ENCODE data around the gene PUS7L.

Gene PUS7L

GRCh38 chr12:43733687-43734086, 24.9 kb downstream of the PUS7L start:
- no peaks in the 10 kb centered on the region for H3K9me3 ChIP-seq (replicated peaks in 1 of 2; ENCODE audit: control insufficient read depth in 2 of 2, insufficient read depth in 1 of 2, low read depth in 1 of 2, low read length in 2 of 2)
- no peaks in the 10 kb centered on the region for H3K36me3 ChIP-seq (replicated peaks in 1 of 2; ENCODE audit: control insufficient read depth in 2 of 2, insufficient read depth in 2 of 2, low read length in 2 of 2)
- H2AK5ac ChIP-seq (ENCODE audit: low read depth, low read length) = no peak overlapping the region
- no peaks in the 10 kb centered on the region for H3K27me3 ChIP-seq (ENCODE audit: control insufficient read depth in 3 of 3, insufficient read depth in 3 of 3, low read depth in 1 of 3, low read length in 3 of 3)
- H2AFZ ChIP-seq (ENCODE audit: low read length) = no peak overlapping the region
- H3K4me1 ChIP-seq (ENCODE audit: control insufficient read depth in 2 of 2, insufficient read depth in 1 of 2, low read depth in 1 of 2, low read length in 2 of 2) = no peaks in the 10 kb centered on the region
- H4K91ac ChIP-seq (ENCODE audit: low read depth, low read length, poor library complexity) = no peak overlapping the region
- no peaks in the 10 kb centered on the region for H3K79me1 ChIP-seq (ENCODE audit: low read depth, low read length)
- H3K18ac ChIP-seq (ENCODE audit: low read length) = no peak overlapping the region
- no CpG with 5 or more reads among the region's 3 CpGs for whole genome bisulfite sequencing, 2 donors (ENCODE audit: extremely low coverage in 2 of 2, insufficient read length in 2 of 2, insufficient replicate concordance in 1 of 2)
- H3K23ac ChIP-seq (ENCODE audit: low read depth, low read length, poor library complexity) = no peak overlapping the region
- no peak overlapping the region for H3K14ac ChIP-seq (ENCODE audit: low read length)
- no peak overlapping the region for H2BK120ac ChIP-seq (ENCODE audit: low read depth, low read length)
- H3K4me3 ChIP-seq (ENCODE audit: low read length in 2 of 2) = no peak overlapping the region
- H2BK12ac ChIP-seq (ENCODE audit: low read length) = no peak overlapping the region
- H3K27ac ChIP-seq (replicated peaks; ENCODE audit: low read length) = no peak overlapping the region
- H3K4me2 ChIP-seq (ENCODE audit: insufficient read depth, low read length, poor library complexity, severe bottlenecking) = no peak overlapping the region
- H2BK15ac ChIP-seq (ENCODE audit: low read length) = no peak overlapping the region
- H4K8ac ChIP-seq (ENCODE audit: low read depth, low read length) = no peak overlapping the region
- H2BK5ac ChIP-seq (ENCODE audit: low read length) = no peak overlapping the region
- H3K4ac ChIP-seq (ENCODE audit: low read length) = no peak overlapping the region
- no peak overlapping the region for H3K9ac ChIP-seq (ENCODE audit: low read depth, low read length, poor library complexity)
- DNase-seq (ENCODE audit: low spot score) = no peak

- Histone ChIP-seq H3K23ac (ENCODE audit: low read depth, low read length, poor library complexity) (no peak overlapping the region), H3K4me1 (ENCODE audit: control insufficient read depth in 2 of 2, insufficient read depth in 1 of 2, low read depth in 1 of 2, low read length in 2 of 2) (no peaks in the 10 kb centered on the region), H4K8ac (ENCODE audit: low read depth, low read length) (no peak overlapping the region), H3K14ac (ENCODE audit: low read length) (no peak overlapping the region), H2BK15ac (ENCODE audit: low read length) (no peak overlapping the region), H3K4me3 (ENCODE audit: low read length in 2 of 2) (no peak overlapping the region), H3K27me3 (ENCODE audit: control insufficient read depth in 3 of 3, insufficient read depth in 3 of 3, low read depth in 1 of 3, low read length in 3 of 3) (no peaks in the 10 kb centered on the region), H2BK5ac (ENCODE audit: low read length) (no peak overlapping the region), H3K4me2 (ENCODE audit: insufficient read depth, low read length, poor library complexity, severe bottlenecking) (no peak overlapping the region), H3K79me1 (ENCODE audit: low read depth, low read length) (no peaks in the 10 kb centered on the region), H3K18ac (ENCODE audit: low read length) (no peak overlapping the region), H3K9me3 (replicated peaks in 1 of 2; ENCODE audit: control insufficient read depth in 2 of 2, insufficient read depth in 1 of 2, low read depth in 1 of 2, low read length in 2 of 2) (no peaks in the 10 kb centered on the region), H3K36me3 (replicated peaks in 1 of 2; ENCODE audit: control insufficient read depth in 2 of 2, insufficient read depth in 2 of 2, low read length in 2 of 2) (no peaks in the 10 kb centered on the region), H2AFZ (ENCODE audit: low read length) (no peak overlapping the region), H3K4ac (ENCODE audit: low read length) (no peak overlapping the region), H4K91ac (ENCODE audit: low read depth, low read length, poor library complexity) (no peak overlapping the region), H3K9ac (ENCODE audit: low read depth, low read length, poor library complexity) (no peak overlapping the region), H2AK5ac (ENCODE audit: low read depth, low read length) (no peak overlapping the region), H3K27ac (replicated peaks; ENCODE audit: low read length) (no peak overlapping the region), H2BK12ac (ENCODE audit: low read length) (no peak overlapping the region), H2BK120ac (ENCODE audit: low read depth, low read length) (no peak overlapping the region)
- no CpG with 5 or more reads among the region's 4 CpGs for WGBS, 2 donors (ENCODE audit: extremely low coverage in 2 of 2, insufficient read length in 2 of 2, insufficient replicate concordance in 1 of 2)
- DNase-seq (ENCODE audit: low spot score) = no peak
These were observed 28.3 kb downstream of the PUS7L start for GRCh38 chr12:43730283-43730682.

- H3K14ac ChIP-seq (ENCODE audit: low read length) = no peak overlapping the region
- H3K4me3 ChIP-seq (ENCODE audit: low read length in 2 of 2) = no peak overlapping the region
- no peak overlapping the region for H2BK15ac ChIP-seq (ENCODE audit: low read length)
- no CpG with 5 or more reads among the region's 1 CpG for WGBS, 2 donors (ENCODE audit: extremely low coverage in 2 of 2, insufficient read length in 2 of 2, insufficient replicate concordance in 1 of 2)
- H2BK12ac ChIP-seq (ENCODE audit: low read length) = no peak overlapping the region
- H2AFZ ChIP-seq (ENCODE audit: low read length) = no peak overlapping the region
- no peaks in the 10 kb centered on the region for H3K4me1 ChIP-seq (ENCODE audit: control insufficient read depth in 2 of 2, insufficient read depth in 1 of 2, low read depth in 1 of 2, low read length in 2 of 2)
- no peak overlapping the region for H3K9ac ChIP-seq (ENCODE audit: low read depth, low read length, poor library complexity)
- no peak overlapping the region for H4K91ac ChIP-seq (ENCODE audit: low read depth, low read length, poor library complexity)
- no peak overlapping the region for H4K8ac ChIP-seq (ENCODE audit: low read depth, low read length)
- no peak overlapping the region for H2BK5ac ChIP-seq (ENCODE audit: low read length)
- H3K23ac ChIP-seq (ENCODE audit: low read depth, low read length, poor library complexity) = no peak overlapping the region
- H3K27me3 ChIP-seq (ENCODE audit: control insufficient read depth in 3 of 3, insufficient read depth in 3 of 3, low read depth in 1 of 3, low read length in 3 of 3) = no peaks in the 10 kb centered on the region
- no peaks in the 10 kb centered on the region for H3K9me3 ChIP-seq (replicated peaks in 1 of 2; ENCODE audit: control insufficient read depth in 2 of 2, insufficient read depth in 1 of 2, low read depth in 1 of 2, low read length in 2 of 2)
- no peak overlapping the region for H3K4ac ChIP-seq (ENCODE audit: low read length)
- H3K27ac ChIP-seq (replicated peaks; ENCODE audit: low read length) = no peak overlapping the region
- no peak overlapping the region for H2AK5ac ChIP-seq (ENCODE audit: low read depth, low read length)
- H3K79me1 ChIP-seq (ENCODE audit: low read depth, low read length) = no peaks in the 10 kb centered on the region
- H3K18ac ChIP-seq (ENCODE audit: low read length) = no peak overlapping the region
- H3K36me3 ChIP-seq (replicated peaks in 1 of 2; ENCODE audit: control insufficient read depth in 2 of 2, insufficient read depth in 2 of 2, low read length in 2 of 2) = no peaks in the 10 kb centered on the region
- H3K4me2 ChIP-seq (ENCODE audit: insufficient read depth, low read length, poor library complexity, severe bottlenecking) = no peak overlapping the region
- no peak overlapping the region for H2BK120ac ChIP-seq (ENCODE audit: low read depth, low read length)
- DNase-seq (ENCODE audit: low spot score) = no peak
These were observed 29.9 kb downstream of the PUS7L start for GRCh38 chr12:43728698-43729097.

- Histone ChIP-seq H3K4me3 (ENCODE audit: low read length in 2 of 2) (no peak overlapping the region), H2BK5ac (ENCODE audit: low read length) (no peak overlapping the region), H3K79me1 (ENCODE audit: low read depth, low read length) (no peaks in the 10 kb centered on the region), H3K9me3 (replicated peaks in 1 of 2; ENCODE audit: control insufficient read depth in 2 of 2, insufficient read depth in 1 of 2, low read depth in 1 of 2, low read length in 2 of 2) (no peaks in the 10 kb centered on the region), H2AK5ac (ENCODE audit: low read depth, low read length) (no peak overlapping the region), H3K27ac (replicated peaks; ENCODE audit: low read length) (no peak overlapping the region), H4K91ac (ENCODE audit: low read depth, low read length, poor library complexity) (no peak overlapping the region), H3K23ac (ENCODE audit: low read depth, low read length, poor library complexity) (no peak overlapping the region), H3K18ac (ENCODE audit: low read length) (no peak overlapping the region), H4K8ac (ENCODE audit: low read depth, low read length) (no peak overlapping the region), H2AFZ (ENCODE audit: low read length) (no peak overlapping the region), H2BK120ac (ENCODE audit: low read depth, low read length) (no peak overlapping the region), H2BK12ac (ENCODE audit: low read length) (no peak overlapping the region), H3K36me3 (replicated peaks in 1 of 2; ENCODE audit: control insufficient read depth in 2 of 2, insufficient read depth in 2 of 2, low read length in 2 of 2) (no peaks in the 10 kb centered on the region), H2BK15ac (ENCODE audit: low read length) (no peak overlapping the region), H3K9ac (ENCODE audit: low read depth, low read length, poor library complexity) (no peak overlapping the region), H3K4ac (ENCODE audit: low read length) (no peak overlapping the region), H3K14ac (ENCODE audit: low read length) (no peak overlapping the region), H3K4me2 (ENCODE audit: insufficient read depth, low read length, poor library complexity, severe bottlenecking) (no peak overlapping the region), H3K27me3 (ENCODE audit: control insufficient read depth in 3 of 3, insufficient read depth in 3 of 3, low read depth in 1 of 3, low read length in 3 of 3) (no peaks in the 10 kb centered on the region), H3K4me1 (ENCODE audit: control insufficient read depth in 2 of 2, insufficient read depth in 1 of 2, low read depth in 1 of 2, low read length in 2 of 2) (no peaks in the 10 kb centered on the region)
- no CpG with 5 or more reads among the region's 2 CpGs for WGBS, 2 donors (ENCODE audit: extremely low coverage in 2 of 2, insufficient read length in 2 of 2, insufficient replicate concordance in 1 of 2)
- DNase-seq (ENCODE audit: low spot score) = no peak
These were observed 30.5 kb downstream of the PUS7L start for GRCh38 chr12:43728117-43728516.
